ENCODE measurements around the gene SERTAD2.

Gene SERTAD2

DNA sequence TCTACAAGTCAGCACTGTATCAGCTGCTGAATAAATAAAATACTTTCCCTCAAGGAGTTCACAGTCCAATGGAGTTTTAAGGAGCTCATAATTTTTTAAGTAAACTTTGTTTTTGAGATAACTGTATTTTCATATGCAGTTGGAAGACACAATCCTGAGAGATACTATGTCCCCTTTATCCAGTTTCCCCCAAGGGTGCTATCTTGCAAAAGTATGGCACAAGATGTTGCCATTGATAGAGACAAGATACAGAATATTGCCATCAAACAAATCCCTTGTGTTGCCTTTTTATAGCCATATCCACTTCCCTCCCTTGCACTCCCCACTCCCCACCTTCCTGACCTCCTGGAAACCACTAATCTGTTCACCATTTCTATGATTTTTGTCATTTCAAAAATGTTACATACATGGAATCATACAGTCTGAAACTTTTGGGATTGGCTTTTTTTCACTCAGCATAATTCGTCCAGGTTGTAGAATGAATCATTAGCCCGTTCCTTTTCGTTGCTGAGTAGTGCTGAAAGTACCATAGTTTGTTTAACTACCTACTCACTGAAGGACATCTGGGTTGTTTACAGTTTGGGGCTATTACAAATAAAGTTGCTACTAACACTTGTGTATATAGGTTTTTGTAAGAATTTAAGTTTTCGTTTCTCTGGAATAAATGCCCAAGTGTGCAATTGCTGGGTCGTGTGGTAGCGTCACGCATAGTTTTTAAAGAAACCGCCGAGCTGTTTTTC lies 30.2 kb upstream of the SERTAD2 start:
- TF ChIP-seq, protein P1, sequence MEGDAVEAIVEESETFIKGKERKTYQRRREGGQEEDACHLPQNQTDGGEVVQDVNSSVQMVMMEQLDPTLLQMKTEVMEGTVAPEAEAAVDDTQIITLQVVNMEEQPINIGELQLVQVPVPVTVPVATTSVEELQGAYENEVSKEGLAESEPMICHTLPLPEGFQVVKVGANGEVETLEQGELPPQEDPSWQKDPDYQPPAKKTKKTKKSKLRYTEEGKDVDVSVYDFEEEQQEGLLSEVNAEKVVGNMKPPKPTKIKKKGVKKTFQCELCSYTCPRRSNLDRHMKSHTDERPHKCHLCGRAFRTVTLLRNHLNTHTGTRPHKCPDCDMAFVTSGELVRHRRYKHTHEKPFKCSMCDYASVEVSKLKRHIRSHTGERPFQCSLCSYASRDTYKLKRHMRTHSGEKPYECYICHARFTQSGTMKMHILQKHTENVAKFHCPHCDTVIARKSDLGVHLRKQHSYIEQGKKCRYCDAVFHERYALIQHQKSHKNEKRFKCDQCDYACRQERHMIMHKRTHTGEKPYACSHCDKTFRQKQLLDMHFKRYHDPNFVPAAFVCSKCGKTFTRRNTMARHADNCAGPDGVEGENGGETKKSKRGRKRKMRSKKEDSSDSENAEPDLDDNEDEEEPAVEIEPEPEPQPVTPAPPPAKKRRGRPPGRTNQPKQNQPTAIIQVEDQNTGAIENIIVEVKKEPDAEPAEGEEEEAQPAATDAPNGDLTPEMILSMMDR (conservative IDR thresholded peaks at IDR 0.05; ENCODE audit: low read depth, low read length), result no peak
- Histone ChIP-seq H3K27ac (no peak overlapping the region), H3K4me3 (IDR thresholded peaks at IDR 0.05; ENCODE audit: insufficient read depth, low read depth, low read length) (no peak overlapping the region), H3K36me3 (ENCODE audit: insufficient read depth) (no peaks in the 10 kb centered on the region), H3K27me3 (ENCODE audit: insufficient read depth, low read depth) (no peaks in the 10 kb centered on the region), H2AFZ (ENCODE audit: low read depth) (no peak overlapping the region), H3K79me2 (ENCODE audit: insufficient read depth, low read depth) (no peaks in the 10 kb centered on the region), H3K9ac (no peak overlapping the region), H4K20me1 (ENCODE audit: insufficient read depth) (no peaks in the 10 kb centered on the region), H3K4me1 (ENCODE audit: low read depth, poor library complexity, severe bottlenecking) (peaks cover 11% of the 10 kb centered on the region), H3K4me2 (no peak overlapping the region)

DNA sequence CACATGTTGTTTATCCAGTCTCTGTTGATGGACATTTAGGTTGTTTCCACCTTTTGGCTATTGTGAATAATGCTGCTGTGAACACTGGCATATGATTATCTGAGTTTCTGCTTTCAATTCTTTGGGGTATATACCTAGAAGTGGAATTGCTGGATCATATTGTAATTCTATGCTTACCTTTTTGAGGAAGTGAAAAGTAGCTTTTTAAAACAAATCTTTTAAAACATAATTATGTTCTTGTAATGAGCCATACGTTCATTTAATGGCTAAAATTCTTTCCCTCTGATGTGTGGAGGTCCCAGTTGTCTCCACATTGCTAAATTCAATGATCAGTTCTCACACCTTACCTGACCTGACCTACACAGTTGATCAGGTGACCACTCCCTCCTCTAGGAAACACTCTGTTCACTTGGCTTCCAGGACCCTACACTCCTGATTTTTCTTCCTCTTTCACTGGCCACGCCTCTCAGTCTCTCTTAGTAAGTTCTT lies 27.8 kb upstream of the SERTAD2 start:
- no peak overlapping the region for H3K4me2 ChIP-seq
- no peaks in the 10 kb centered on the region for H3K36me3 ChIP-seq (ENCODE audit: insufficient read depth)
- no peak overlapping the region for H3K9ac ChIP-seq
- no peaks in the 10 kb centered on the region for H4K20me1 ChIP-seq (ENCODE audit: insufficient read depth)
- H3K27me3 ChIP-seq (ENCODE audit: insufficient read depth, low read depth), result no peaks in the 10 kb centered on the region
- H3K79me2 ChIP-seq (ENCODE audit: insufficient read depth, low read depth), result no peaks in the 10 kb centered on the region
- H3K4me1 ChIP-seq (ENCODE audit: low read depth, poor library complexity, severe bottlenecking), result peaks cover 14% of the 10 kb centered on the region
- no peak overlapping the region for H3K27ac ChIP-seq
- H3K4me3 ChIP-seq (IDR thresholded peaks at IDR 0.05; ENCODE audit: insufficient read depth, low read depth, low read length), result no peak overlapping the region
- TF ChIP-seq, protein P1 (conservative IDR thresholded peaks at IDR 0.05; ENCODE audit: low read depth, low read length), result no peak
- H2AFZ ChIP-seq (ENCODE audit: low read depth), result no peak overlapping the region

DNA sequence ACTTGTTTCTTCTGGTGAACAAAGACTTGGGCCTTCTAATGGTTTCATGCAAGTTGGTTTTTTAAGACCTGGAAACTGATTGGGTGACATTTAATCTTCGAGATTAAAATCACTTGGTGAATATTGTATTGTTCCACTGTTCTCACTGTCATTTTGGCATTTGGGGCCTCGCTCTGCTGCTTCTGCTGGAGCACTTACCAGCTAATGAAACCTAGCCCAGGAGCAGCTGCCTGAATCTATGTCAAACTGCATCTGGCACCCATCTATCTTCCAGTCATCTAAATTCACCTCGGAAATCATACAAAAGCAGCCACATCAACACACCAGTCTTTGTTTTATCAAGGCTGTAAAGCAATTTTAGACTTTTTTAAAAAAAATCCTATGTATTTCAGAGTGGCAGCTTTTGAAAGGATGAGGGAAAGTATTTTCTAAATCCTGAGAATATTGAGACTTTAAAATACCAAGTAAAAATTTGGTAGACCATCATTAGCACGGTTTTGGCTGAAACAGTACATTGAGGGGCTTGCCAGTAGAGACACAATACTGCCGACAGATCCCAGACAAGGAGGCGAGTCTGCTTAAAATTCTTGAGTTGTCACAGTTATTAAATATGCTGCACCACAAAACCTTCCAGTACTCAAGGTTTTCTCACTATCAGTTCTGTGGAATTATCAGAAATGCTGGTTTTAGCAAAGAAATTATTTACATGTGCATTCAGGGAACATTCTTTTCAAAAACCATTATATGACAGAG lies 26.1 kb upstream of the SERTAD2 start:
- H3K79me2 ChIP-seq (ENCODE audit: insufficient read depth, low read depth), result no peaks in the 10 kb centered on the region
- H3K4me1 ChIP-seq (ENCODE audit: low read depth, poor library complexity, severe bottlenecking), result peaks cover 14% of the 10 kb centered on the region
- no peak overlapping the region for H2AFZ ChIP-seq (ENCODE audit: low read depth)

DNA sequence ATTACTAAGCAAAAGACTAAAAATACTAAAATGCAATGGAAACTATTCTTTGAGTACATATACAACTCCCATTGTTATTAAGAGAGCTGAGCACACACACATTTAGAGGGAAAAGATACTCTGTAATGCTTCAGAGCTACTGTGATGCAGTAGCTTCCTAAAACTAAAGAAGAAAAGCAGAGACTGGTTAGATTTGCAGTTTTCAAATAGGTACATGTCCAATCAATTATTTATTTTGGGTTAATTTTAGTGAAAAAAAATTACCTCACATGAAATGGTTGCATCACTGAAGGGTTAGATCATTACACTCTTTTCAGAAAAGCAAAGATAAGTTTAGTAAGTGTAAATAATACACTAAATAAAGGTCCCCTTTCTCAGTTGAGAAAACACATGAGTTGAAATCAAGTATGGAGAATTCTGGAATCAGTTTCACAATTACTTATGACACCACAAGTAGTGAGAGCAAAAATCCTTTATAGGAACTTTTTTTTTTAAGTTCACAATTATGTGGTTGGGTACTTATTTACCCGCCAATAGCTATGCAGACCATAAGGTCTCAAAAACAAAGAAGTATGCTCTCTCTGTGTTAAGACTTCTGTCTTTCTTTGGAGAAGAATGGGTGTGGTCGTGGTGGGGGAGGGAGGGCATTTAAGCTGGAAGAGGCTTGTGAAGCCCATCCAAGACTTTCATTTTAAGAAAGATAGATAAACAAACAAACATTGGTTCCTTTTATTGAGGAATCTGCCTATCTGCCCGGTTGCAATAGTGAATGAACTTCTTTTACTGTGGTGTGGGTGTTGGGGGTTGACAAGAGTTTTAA lies 25.3 kb upstream of the SERTAD2 start:
- Histone ChIP-seq H3K79me2 (ENCODE audit: insufficient read depth, low read depth) (no peaks in the 10 kb centered on the region), H3K4me1 (ENCODE audit: low read depth, poor library complexity, severe bottlenecking) (peaks cover 18% of the 10 kb centered on the region), H4K20me1 (ENCODE audit: insufficient read depth) (no peaks in the 10 kb centered on the region), H3K4me2 (no peak overlapping the region), H3K27me3 (ENCODE audit: insufficient read depth, low read depth) (no peaks in the 10 kb centered on the region), H3K27ac (no peak overlapping the region), H3K4me3 (IDR thresholded peaks at IDR 0.05; ENCODE audit: insufficient read depth, low read depth, low read length) (no peak overlapping the region), H3K36me3 (ENCODE audit: insufficient read depth) (no peaks in the 10 kb centered on the region), H2AFZ (ENCODE audit: low read depth) (no peak overlapping the region), H3K9ac (no peak overlapping the region)
- TF ChIP-seq, protein P1 (conservative IDR thresholded peaks at IDR 0.05; ENCODE audit: low read depth, low read length), result no peak

More for the DNA sequence above, 26.1 kb upstream of the SERTAD2 start:
- no peaks in the 10 kb centered on the region for H3K27me3 ChIP-seq (ENCODE audit: insufficient read depth, low read depth)
- H3K27ac ChIP-seq, result no peak overlapping the region
- no peak overlapping the region for H3K4me2 ChIP-seq
- H3K4me3 ChIP-seq (IDR thresholded peaks at IDR 0.05; ENCODE audit: insufficient read depth, low read depth, low read length), result no peak overlapping the region
- no peak overlapping the region for H3K9ac ChIP-seq
- TF ChIP-seq, protein P1 (conservative IDR thresholded peaks at IDR 0.05; ENCODE audit: low read depth, low read length), result no peak
- H4K20me1 ChIP-seq (ENCODE audit: insufficient read depth), result no peaks in the 10 kb centered on the region
- H3K36me3 ChIP-seq (ENCODE audit: insufficient read depth), result no peaks in the 10 kb centered on the region

Data from KMS-11 (cell line).